ENCODE data around the gene BMP8B. TPM values are rescaled to one million over a fixed set of nuclear protein-coding genes. Genes with fewer than 3 reads are reported as not detected.
A peak's percentile ranks its signal among the peaks of the same experiment; 100 is the strongest.
"Not testable (repeated sequence)": the region's sequence is repeated elsewhere in the genome, so short reads cannot be mapped to it uniquely, and the experiment has no call there.

BMP8B gene
- total and polyA plus RNA-seq, 12 donors, result 0.07 to 0.79 (median 0.22) TPM

DNA sequence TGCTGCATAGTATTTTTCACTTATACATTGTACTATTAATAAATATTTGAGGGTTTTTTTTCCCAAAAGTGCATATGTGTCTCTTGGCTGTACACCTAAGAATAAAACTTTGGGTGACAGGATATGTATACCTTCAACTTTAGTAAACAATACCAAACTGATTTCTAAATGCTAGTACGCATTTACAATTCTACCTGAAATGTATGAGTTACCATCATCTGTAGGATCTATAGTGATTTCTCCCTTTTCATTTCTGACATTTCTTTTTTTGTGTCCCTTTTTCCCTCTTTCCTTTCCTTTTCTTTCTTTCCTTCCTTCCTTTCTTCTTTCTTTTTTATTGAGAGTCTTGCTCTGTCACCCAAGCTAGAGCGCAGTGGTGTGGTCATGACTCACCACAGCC, 16.7 kb upstream of the BMP8B start:
- peaks cover 0 to 18% (median 9%) of the 10 kb centered on the region in 11 donors for H3K9me3 ChIP-seq
- TF ChIP-seq, protein P1, sequence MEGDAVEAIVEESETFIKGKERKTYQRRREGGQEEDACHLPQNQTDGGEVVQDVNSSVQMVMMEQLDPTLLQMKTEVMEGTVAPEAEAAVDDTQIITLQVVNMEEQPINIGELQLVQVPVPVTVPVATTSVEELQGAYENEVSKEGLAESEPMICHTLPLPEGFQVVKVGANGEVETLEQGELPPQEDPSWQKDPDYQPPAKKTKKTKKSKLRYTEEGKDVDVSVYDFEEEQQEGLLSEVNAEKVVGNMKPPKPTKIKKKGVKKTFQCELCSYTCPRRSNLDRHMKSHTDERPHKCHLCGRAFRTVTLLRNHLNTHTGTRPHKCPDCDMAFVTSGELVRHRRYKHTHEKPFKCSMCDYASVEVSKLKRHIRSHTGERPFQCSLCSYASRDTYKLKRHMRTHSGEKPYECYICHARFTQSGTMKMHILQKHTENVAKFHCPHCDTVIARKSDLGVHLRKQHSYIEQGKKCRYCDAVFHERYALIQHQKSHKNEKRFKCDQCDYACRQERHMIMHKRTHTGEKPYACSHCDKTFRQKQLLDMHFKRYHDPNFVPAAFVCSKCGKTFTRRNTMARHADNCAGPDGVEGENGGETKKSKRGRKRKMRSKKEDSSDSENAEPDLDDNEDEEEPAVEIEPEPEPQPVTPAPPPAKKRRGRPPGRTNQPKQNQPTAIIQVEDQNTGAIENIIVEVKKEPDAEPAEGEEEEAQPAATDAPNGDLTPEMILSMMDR (IDR thresholded peaks at IDR 0.05), result no peak
- intact Hi-C loops (cut with DNase I), result no loop called here
- WGBS, 2 donors, result 97 to 99% methylated on average over 2 of the region's 2 CpGs
- no peaks in the 10 kb centered on the region for H3K36me3 ChIP-seq
- H3K4me1 ChIP-seq, result peaks cover 0 to 3% (median 0%) of the 10 kb centered on the region in 9 donors
- DNase-seq (no peak), ATAC-seq (no peak)
- no peaks in the 10 kb centered on the region for H3K27me3 ChIP-seq
- no peak overlapping the region for H3K27ac ChIP-seq
- H3K4me3 ChIP-seq, result no peak overlapping the region

DNA sequence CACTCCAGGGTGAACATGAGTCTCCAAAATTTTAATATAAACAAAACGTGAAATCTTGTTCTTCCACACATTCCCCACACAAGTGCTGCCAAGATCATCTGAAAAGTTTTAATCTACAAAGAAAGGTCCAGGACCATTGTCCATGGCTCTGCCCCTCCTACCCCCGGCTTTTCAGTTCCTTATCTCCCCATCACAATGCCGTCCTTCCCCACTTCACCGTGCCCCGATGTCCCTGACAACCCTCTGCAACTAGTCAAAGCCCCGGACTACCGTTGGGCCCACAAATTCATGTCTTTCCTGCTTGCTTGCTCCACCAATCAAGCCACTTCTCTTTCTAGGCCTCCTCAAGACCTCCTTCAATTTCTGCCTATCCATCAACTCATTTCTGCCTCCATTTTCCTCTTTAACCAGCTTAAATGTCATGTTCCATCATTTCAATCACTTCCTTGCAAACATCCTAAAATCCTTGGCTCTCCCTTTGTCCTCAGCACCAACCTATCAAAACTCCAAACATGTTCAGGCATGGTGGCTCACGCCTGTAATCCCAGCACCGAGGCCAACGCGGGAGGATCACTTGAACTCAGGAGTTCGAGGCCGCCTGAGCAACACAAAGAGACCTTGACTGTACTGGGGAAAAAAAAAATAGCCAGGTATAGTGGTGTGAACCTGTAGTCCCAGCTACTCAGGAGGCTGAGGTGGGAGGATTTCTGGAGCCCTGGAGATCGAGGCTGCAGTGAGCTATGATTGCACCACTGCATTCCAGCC, 14.0 kb upstream of the BMP8B start:
- Histone ChIP-seq H3K4me1 (peaks cover 0 to 16% (median 0%) of the 10 kb centered on the region in 9 donors), H3K27me3 (no peaks in the 10 kb centered on the region), H3K27ac (no peak overlapping the region), H3K4me3 (no peak overlapping the region), H3K36me3 (no peaks in the 10 kb centered on the region), H3K9me3 (peaks cover 0 to 18% (median 9%) of the 10 kb centered on the region in 11 donors)
- intact Hi-C loops (cut with DNase I), result no loop called here
- no peak for ATAC-seq
- WGBS, 2 donors, result 83 to 87% methylated on average over 14 of the region's 14 CpGs
- DNase-seq, result no peak
- TF ChIP-seq, protein P1 (IDR thresholded peaks at IDR 0.05), result no peak

DNA sequence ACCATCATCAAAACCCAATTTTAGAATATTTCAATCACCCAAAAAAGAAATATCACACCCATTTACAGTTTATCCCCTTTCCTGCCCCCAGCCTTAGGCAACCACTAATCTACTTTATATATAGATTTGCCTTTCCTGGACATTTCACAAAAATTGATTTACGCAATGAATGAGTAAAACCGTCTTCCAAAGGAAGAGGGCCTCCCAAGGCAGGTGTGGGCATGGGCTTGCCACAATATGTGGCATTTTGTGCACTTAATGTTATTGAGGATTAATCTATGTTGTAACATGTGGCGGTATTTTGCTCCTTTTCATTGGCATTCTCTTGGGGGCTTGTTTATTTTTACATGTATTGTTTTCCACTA, 11.8 kb upstream of the BMP8B start:
- Histone ChIP-seq H3K4me3 (no peak overlapping the region), H3K27me3 (peaks cover 0 to 7% (median 0%) of the 10 kb centered on the region in 7 donors), H3K9me3 (peaks cover 0 to 9% (median 4%) of the 10 kb centered on the region in 11 donors), H3K27ac (no peak overlapping the region), H3K36me3 (no peaks in the 10 kb centered on the region), H3K4me1 (peaks cover 0 to 16% (median 0%) of the 10 kb centered on the region in 9 donors)
- TF ChIP-seq, protein P1 (IDR thresholded peaks at IDR 0.05), result no peak
- 86 to 90% methylated on average over 3 of the region's 3 CpGs for WGBS, 2 donors
- ATAC-seq (no peak), DNase-seq (no peak)
- intact Hi-C loops (cut with DNase I), result no loop called here

DNA sequence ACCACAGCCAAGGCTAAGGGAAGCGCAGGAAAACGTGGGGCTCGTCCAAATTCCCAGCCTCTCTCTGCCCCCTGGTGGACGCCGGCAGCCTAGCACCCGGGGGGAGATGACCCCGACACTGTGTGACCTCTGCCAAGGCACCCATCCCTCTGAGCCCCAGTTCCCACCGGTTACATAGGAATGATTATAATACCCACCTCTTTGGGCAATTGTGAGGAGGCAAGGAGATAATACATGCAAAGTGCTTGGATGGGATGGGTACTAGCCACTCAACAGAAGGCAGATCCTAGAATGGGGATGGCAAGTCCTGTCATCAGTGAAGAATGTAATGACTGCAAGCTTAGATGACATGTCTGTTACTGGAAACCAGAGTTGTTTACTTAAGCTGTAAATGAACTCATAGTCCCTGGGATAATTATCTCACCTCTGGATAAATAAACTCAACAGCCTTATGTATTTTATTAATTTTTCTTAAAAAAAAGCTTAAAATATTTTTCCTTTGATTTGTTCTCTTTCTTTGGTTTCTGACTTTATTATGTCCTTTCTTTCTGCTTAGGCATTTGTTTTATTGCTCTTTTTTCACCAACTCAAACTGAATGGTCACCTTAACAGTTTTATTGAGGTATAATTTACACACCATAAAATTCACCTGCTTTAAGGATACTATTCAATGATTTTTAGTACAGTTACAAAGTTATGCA, 11.3 kb upstream of the BMP8B start:
- ATAC-seq (peak; percentile 80 to 94 (median 86)), DNase-seq (peak; percentile 53 to 66)
- Histone ChIP-seq H3K36me3 (no peaks in the 10 kb centered on the region), H3K27me3 (peaks cover 0 to 7% (median 0%) of the 10 kb centered on the region in 7 donors), H3K4me3 (peak overlapping the region in 1 of 10 donors; percentile 36), H3K4me1 (peaks cover 0 to 16% (median 0%) of the 10 kb centered on the region in 9 donors), H3K27ac (peak overlapping the region in 1 of 10 donors; percentile 85), H3K9me3 (peaks cover 0 to 3% (median 0%) of the 10 kb centered on the region in 11 donors)
- TF ChIP-seq, protein P1 (IDR thresholded peaks at IDR 0.05), result peak; percentile 56 to 76 (median 65)
- intact Hi-C loops (cut with DNase I), result loop anchor here in 1 of 10 donors (5.0 kb wide), 1 partner anchor 193 kb away; no protein-coding TSS in a partner anchor
- WGBS, 2 donors, result 4% methylated on average over 8 of the region's 8 CpGs

DNA sequence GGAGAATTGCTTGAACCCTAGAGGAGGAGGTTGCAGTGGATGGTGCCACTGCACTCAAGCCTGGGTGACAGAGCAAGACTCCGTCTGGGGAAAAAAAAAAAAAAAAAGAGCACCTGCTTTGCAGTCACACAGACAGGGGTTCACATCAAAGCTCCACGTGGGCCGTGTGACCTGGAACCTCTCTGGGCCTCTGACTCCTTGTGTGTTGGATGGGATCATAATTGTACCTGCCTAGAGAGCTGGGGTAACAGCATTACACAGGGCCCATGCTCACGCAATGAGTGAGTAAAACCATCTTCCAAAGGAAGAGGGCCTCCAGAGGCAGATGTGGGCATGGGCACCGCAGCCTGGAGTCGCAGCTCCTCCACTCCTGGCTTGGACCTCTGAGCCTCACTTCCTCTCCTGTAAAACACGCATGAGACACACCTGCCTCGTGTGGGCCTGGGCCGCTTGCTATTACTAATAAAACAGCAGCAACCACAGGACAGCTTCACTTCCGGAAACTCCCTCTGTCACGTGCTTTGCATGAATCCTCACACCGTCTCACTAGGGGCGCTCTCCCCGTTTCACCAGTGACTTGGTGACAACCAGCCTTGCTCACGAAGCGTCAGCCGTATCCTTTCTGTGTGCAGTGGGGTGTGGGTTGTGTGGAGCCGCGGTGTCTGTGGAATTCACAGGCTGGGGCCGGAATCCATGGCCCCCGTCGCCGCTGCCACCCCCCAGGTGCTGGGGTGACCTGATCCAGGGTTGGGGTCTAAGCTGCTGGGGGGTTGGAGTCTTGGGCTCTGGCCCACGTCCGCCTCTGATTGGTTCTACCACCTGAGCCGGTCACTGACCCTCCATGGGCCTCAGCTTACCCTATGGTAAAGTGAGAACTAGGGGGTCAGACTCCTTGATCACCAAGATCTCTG, 10.4 kb upstream of the BMP8B start:
- peaks cover 0 to 16% (median 0%) of the 10 kb centered on the region in 9 donors for H3K4me1 ChIP-seq
- H3K9me3 ChIP-seq, H3K27me3 ChIP-seq, H3K36me3 ChIP-seq: not testable (repeated sequence)
- ATAC-seq, result peak; percentile 28 to 90 (median 82)
- peak overlapping the region in 1 of 10 donors; percentile 36 for H3K4me3 ChIP-seq
- H3K27ac ChIP-seq, result peak overlapping the region in 1 of 10 donors; percentile 85
- WGBS, 2 donors, result 48 to 49% methylated on average over 22 to 23 of the region's 26 CpGs
- intact Hi-C loops (cut with DNase I), result loop anchor here in 1 of 10 donors (5.0 kb wide), 1 partner anchor 192 kb away; no protein-coding TSS in a partner anchor
- DNase-seq, result peak; percentile 31 to 66
